Lung (tissue), 12 donors: ENCODE measurements around the gene WDR44. TPM values are rescaled to one million over a fixed set of nuclear protein-coding genes. Genes with fewer than 3 reads are reported as not detected.

Source experiments
- ATAC-seq: fragments of 200-7000 bp; cut with Tn5 transposase; one replicate; pipeline ENCODE4 v1.9.1; 2020; ENCODE audit warnings: moderate number of reproducible peaks; ENCODE audit not compliant: insufficient read depth, low FRiP score
- DNase-seq, 3 donors: peaks; one replicate each; pipeline ENCODE4 v3.0.0-alpha.2; 2013 to 2017
- H3K27ac ChIP-seq, 2 donors: one replicate each; pipeline ENCODE4 v1.5.1; 2013; ENCODE audit warnings: mild to moderate bottlenecking in 2 of 2, moderate library complexity in 2 of 2, control low read depth in 1 of 2, inconsistent platforms in 1 of 2, low read depth in 1 of 2, low read length in 1 of 2
- H3K27me3 ChIP-seq, 3 donors: one replicate each; pipeline ENCODE4 v1.5.1; 2013; ENCODE audit warnings: low read length in 2 of 3; ENCODE audit not compliant: control insufficient read depth in 3 of 3, insufficient read depth in 3 of 3
- H3K36me3 ChIP-seq, 4 donors: one replicate each; pipeline ENCODE4 v1.5.1; 2013; ENCODE audit warnings: low read length in 4 of 4, mild to moderate bottlenecking in 1 of 4, moderate library complexity in 1 of 4; ENCODE audit not compliant: control insufficient read depth in 4 of 4, insufficient read depth in 4 of 4
- H3K4me1 ChIP-seq, 5 donors: one replicate each; pipeline ENCODE4 v1.5.1; 2013; ENCODE audit warnings: low read length in 5 of 5, mild to moderate bottlenecking in 2 of 5, moderate library complexity in 1 of 5; ENCODE audit not compliant: control insufficient read depth in 5 of 5, insufficient read depth in 5 of 5
- H3K4me3 ChIP-seq: one replicate; pipeline ENCODE4 v1.5.1; 2013; ENCODE audit warnings: mild to moderate bottlenecking, control low read depth, moderate library complexity
- H3K9ac ChIP-seq, 2 donors: one replicate each; pipeline ENCODE4 v1.5.1; 2013; ENCODE audit warnings: low read length in 2 of 2, control low read depth in 1 of 2; ENCODE audit not compliant: insufficient read depth in 1 of 2
- H3K9me3 ChIP-seq, 4 donors: one replicate each; pipeline ENCODE4 v1.5.1; 2013; ENCODE audit warnings: low read length in 3 of 4, mild to moderate bottlenecking in 1 of 4, moderate library complexity in 1 of 4; ENCODE audit not compliant: control insufficient read depth in 4 of 4, insufficient read depth in 3 of 4
- WGBS, 2 donors: extraction: QIAGEN DNeasy Blood & Tissue Kit; methylation state at CpG; one replicate each; pipeline ENCODE4 v1.1.7; 2013; 5-methylcytosine and 5-hydroxymethylcytosine counted together
- polyA plus RNA-seq, 2 donors: library from polyadenylated mRNA; stranded (reverse); fragments of 200-250 nt; gene quantifications; one replicate each; pipeline ENCODE4 v1.2.1, GENCODE V29; 2013
- total RNA-seq, 2 donors: library from RNA; depleted of rRNA in 1 of 2; stranded (reverse); fragments of >200 nt in 1 of 2; gene quantifications; one replicate each; pipeline ENCODE4 v1.2.1, GENCODE V29; 2014 to 2021
- TF ChIP-seq, protein P1 (sequence below): IDR thresholded peaks from 2 replicates; pipeline ENCODE4 v1.5.1; 2012; ENCODE audit warnings: mild to moderate bottlenecking; ENCODE audit errors: control extremely low read depth, extremely low read depth
- donor health status: control.
- donor health status: control.
- donor health status: Bipolar disorder and iron deficiency.
- donor health status: healthy.
- donor health status: DM: yes; HTN: yes; CAD: no.

The WDR44 gene
- total and polyA plus RNA-seq, 4 donors, result 3.0 to 15.8 (median 10.2) TPM

DNA sequence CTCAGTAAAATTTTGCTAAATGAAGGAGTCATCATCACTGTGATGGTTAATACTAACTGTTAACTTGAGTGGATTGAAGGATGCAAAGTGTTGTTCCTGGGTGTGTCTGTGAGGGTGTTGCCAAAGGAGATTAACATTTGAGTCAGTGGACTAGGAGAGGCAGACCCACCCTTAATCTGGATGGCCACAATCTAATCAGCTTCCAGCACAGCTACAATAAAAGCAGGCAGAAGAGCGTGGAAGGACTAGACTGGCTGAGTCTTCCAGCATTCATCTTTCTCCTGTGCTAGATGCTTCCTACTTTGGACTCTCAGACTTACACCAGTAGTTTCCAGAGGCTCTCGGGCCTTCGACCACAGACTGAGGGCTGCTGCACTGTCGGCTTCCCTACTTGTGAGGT, 21.3 kb upstream of the WDR44 start:
- H3K9me3 ChIP-seq, result no peaks in the 10 kb centered on the region
- 77 to 89% methylated on average over 4 of the region's 4 CpGs for WGBS, 2 donors
- H3K4me1 ChIP-seq, result no peaks in the 10 kb centered on the region
- DNase-seq (no peak), ATAC-seq (no peak)
- H3K9ac ChIP-seq, result no peak overlapping the region
- H3K36me3 ChIP-seq, result no peaks in the 10 kb centered on the region
- TF ChIP-seq, protein P1, sequence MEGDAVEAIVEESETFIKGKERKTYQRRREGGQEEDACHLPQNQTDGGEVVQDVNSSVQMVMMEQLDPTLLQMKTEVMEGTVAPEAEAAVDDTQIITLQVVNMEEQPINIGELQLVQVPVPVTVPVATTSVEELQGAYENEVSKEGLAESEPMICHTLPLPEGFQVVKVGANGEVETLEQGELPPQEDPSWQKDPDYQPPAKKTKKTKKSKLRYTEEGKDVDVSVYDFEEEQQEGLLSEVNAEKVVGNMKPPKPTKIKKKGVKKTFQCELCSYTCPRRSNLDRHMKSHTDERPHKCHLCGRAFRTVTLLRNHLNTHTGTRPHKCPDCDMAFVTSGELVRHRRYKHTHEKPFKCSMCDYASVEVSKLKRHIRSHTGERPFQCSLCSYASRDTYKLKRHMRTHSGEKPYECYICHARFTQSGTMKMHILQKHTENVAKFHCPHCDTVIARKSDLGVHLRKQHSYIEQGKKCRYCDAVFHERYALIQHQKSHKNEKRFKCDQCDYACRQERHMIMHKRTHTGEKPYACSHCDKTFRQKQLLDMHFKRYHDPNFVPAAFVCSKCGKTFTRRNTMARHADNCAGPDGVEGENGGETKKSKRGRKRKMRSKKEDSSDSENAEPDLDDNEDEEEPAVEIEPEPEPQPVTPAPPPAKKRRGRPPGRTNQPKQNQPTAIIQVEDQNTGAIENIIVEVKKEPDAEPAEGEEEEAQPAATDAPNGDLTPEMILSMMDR, result no peak
- H3K27ac ChIP-seq, result no peak overlapping the region
- peaks cover 0 to 3% (median 0%) of the 10 kb centered on the region in 3 donors for H3K27me3 ChIP-seq
- H3K4me3 ChIP-seq, result no peak overlapping the region

DNA sequence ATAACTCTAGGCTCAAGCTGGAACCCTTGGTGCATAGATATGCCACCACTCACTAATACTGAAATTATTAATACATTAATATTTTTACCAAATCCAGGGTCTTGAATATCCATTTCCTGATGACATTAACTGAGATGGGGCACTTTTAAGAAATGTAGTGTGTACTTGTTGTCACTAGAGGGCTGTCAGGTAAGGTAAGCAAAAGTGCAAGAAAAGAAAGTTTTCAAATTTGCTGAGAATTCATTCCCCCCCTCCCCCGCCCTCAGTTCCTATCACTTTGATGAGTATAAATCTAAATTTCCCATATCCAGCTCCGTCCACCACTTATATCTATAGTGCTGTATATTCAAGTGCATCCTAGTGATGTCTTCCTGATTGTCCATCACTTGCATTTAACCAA, 20.5 kb upstream of the WDR44 start:
- DNase-seq (no peak), ATAC-seq (no peak)
- TF ChIP-seq, protein P1, result no peak
- H3K27ac ChIP-seq, result no peak overlapping the region
- H3K36me3 ChIP-seq, result no peaks in the 10 kb centered on the region
- no peak overlapping the region for H3K4me3 ChIP-seq
- H3K9ac ChIP-seq, result no peak overlapping the region
- no peaks in the 10 kb centered on the region for H3K9me3 ChIP-seq
- H3K4me1 ChIP-seq, result no peaks in the 10 kb centered on the region
- WGBS, 2 donors, result 49 to 72% methylated on average over 2 of the region's 2 CpGs
- peaks cover 0 to 3% (median 0%) of the 10 kb centered on the region in 3 donors for H3K27me3 ChIP-seq

DNA sequence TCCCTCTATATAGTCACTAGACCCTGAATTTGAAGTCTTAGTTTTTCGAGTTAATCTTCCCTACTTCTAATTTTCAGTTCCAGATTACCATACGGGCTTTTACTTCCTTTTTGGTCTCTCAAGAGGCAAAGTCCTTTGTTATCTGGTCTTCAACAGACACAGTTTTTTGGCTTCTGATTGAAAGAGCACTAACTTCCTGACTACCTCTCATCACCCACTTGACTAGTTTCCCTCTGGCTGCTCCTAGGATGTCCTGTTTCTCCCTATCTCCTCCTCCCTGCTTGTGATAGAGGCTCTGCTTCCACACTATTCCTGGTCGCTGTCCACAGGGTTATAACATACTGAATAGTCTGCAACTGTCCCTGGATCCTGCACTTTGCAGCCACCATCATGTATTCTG, 16.7 kb upstream of the WDR44 start:
- TF ChIP-seq, protein P1, result no peak
- WGBS, 2 donors, result 16 to 38% methylated on average over 3 of the region's 3 CpGs
- no peak overlapping the region for H3K9ac ChIP-seq
- ATAC-seq (no peak), DNase-seq (no peak)
- H3K36me3 ChIP-seq, result no peaks in the 10 kb centered on the region
- H3K9me3 ChIP-seq, result no peaks in the 10 kb centered on the region
- no peak overlapping the region for H3K27ac ChIP-seq
- no peak overlapping the region for H3K4me3 ChIP-seq
- H3K27me3 ChIP-seq, result peaks cover 0 to 3% (median 2%) of the 10 kb centered on the region in 3 donors
- H3K4me1 ChIP-seq, result no peaks in the 10 kb centered on the region

DNA sequence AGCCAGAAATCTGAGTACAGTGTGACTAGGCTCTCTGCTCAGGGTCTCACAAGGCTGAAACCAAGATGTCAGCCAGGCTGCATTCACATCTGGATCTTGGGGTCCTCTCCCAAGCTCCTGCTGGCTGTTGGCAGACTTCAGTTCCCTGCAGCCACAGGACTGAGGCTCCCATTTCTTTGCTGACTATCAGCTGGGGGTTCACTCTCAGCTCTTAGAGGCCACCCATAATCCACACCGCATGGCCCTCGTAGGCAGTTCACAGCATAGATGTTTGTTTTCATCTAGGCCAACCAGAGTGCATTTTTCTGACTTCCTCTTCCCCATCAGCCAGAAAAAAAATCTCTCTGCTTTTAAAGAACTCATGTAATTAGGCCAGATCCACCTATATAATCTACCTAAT, 8.2 kb upstream of the WDR44 start:
- Histone ChIP-seq H3K9ac (no peak overlapping the region), H3K4me1 (no peaks in the 10 kb centered on the region), H3K4me3 (no peak overlapping the region), H3K27me3 (peaks cover 0 to 3% (median 0%) of the 10 kb centered on the region in 3 donors), H3K36me3 (no peaks in the 10 kb centered on the region), H3K27ac (no peak overlapping the region), H3K9me3 (no peaks in the 10 kb centered on the region)
- no peak for ATAC-seq
- TF ChIP-seq, protein P1, result no peak
- 37 to 51% methylated on average over 2 of the region's 2 CpGs for WGBS, 2 donors
- no peak for DNase-seq
